NCI-H1436 treated with DMSO at 0.1 percent for 48 hours (cell line): ENCODE measurements around the gene ACTR3.

ENCODE experiments used
- DNase-seq: peaks from one replicate; lab custom pipeline; 2025; lab: John Stamatoyannopoulos, UW

The ACTR3 gene

GRCh38 chr2:113966171-113966570 lies 76.3 kb downstream of the ACTR3 start:
- peak; percentile 6 for DNase-seq

GRCh38 chr2:113966832-113967231 lies 76.9 kb downstream of the ACTR3 start:
- no peak for DNase-seq

- DNase-seq, result no peak
These were observed 77.4 kb downstream of the ACTR3 start for GRCh38 chr2:113967272-113967671.

- no peak for DNase-seq
These were observed 82.9 kb downstream of the ACTR3 start for GRCh38 chr2:113972766-113973165.

GRCh38 chr2:113973810-113974209 lies 83.9 kb downstream of the ACTR3 start:
- no peak for DNase-seq

- DNase-seq, result no peak
These were observed 84.8 kb downstream of the ACTR3 start for GRCh38 chr2:113974727-113975126.

- DNase-seq, result no peak
These were observed 86.5 kb downstream of the ACTR3 start for GRCh38 chr2:113976277-113976928.

- DNase-seq, result no peak
These were observed 87.3 kb downstream of the ACTR3 start for GRCh38 chr2:113977060-113977659.

- no peak for DNase-seq
These were observed 88.0 kb downstream of the ACTR3 start for GRCh38 chr2:113977660-113978523.

- DNase-seq, result no peak
These were observed 88.8 kb downstream of the ACTR3 start for GRCh38 chr2:113978524-113979190.

GRCh38 chr2:113979191-113980128 lies 89.6 kb downstream of the ACTR3 start:
- DNase-seq, result no peak

GRCh38 chr2:113980946-113981345 lies 91.1 kb downstream of the ACTR3 start:
- DNase-seq, result no peak

GRCh38 chr2:113981404-113982134 lies 91.7 kb downstream of the ACTR3 start:
- no peak for DNase-seq

- no peak for DNase-seq
These were observed 95.9 kb downstream of the ACTR3 start for GRCh38 chr2:113985554-113986397.

GRCh38 chr2:113986762-113987290 lies 96.9 kb downstream of the ACTR3 start:
- no peak for DNase-seq

GRCh38 chr2:113992090-113992489 lies 102.2 kb downstream of the ACTR3 start:
- DNase-seq, result no peak

GRCh38 chr2:113996671-113997594 lies 107.0 kb downstream of the ACTR3 start:
- no peak for DNase-seq

GRCh38 chr2:114001152-114001551 lies 111.3 kb downstream of the ACTR3 start:
- no peak for DNase-seq
